B cell (primary cell): ENCODE results near the gene GPR180. TPM values are rescaled to one million over a fixed set of nuclear protein-coding genes. Genes with fewer than 3 reads are reported as not detected.

Experiments used
- ATAC-seq: fragments of 200-7000 bp; cut with Tn5 transposase; one replicate; pipeline ENCODE4 v1.10.0; 2021; ENCODE audit warnings: low read depth, mild to moderate bottlenecking, moderate number of reproducible peaks, moderate library complexity
- CTCF ChIA-PET: fragments of 350-600 bp; sonication (Branson Sonifier 250); formaldehyde crosslinking; loops from one replicate; lab custom pipeline; 2021; ENCODE audit warnings: antibody characterized with exemption, inconsistent platforms; lab: Charles Lee
- POLR2A ChIA-PET: fragments of 350-600 bp; sonication (Branson Sonifier 250); formaldehyde crosslinking; loops from one replicate; lab custom pipeline; 2021; ENCODE audit warnings: antibody characterized with exemption; lab: Charles Lee
- DNase-seq: peaks from one replicate; pipeline ENCODE4 v3.0.0; 2013
- H2AFZ ChIP-seq: 2 replicates; pipeline ENCODE4 v1.6.1; 2012; ENCODE audit warnings: mild to moderate bottlenecking, low read depth, low read length; ENCODE audit not compliant: insufficient read depth, poor library complexity, severe bottlenecking
- H3K27ac ChIP-seq, 2 donors: 1 replicate in 1 of 2; 2 replicates in 1 of 2; pipeline ENCODE4 v1.5.1; 2012 to 2013; ENCODE audit warnings: low read length in 2 of 2, mild to moderate bottlenecking in 2 of 2, moderate library complexity in 1 of 2
- H3K27me3 ChIP-seq, 4 experiments: fragments of 200-600 bp in 1 of 4; sonication (generic) in 1 of 4; replicated peaks in 1 of 4; 1 replicate in 2 of 4; 2 replicates in 2 of 4; pipeline versions ENCODE4 v1.6.1 to v1.7.0; 2013 to 2016; ENCODE audit warnings: low read length in 3 of 4, mild to moderate bottlenecking in 2 of 4, mixed read lengths in 1 of 4, moderate library complexity in 1 of 4; ENCODE audit not compliant: insufficient read depth in 4 of 4, control insufficient read depth in 3 of 4; ENCODE audit errors: control extremely low read depth in 1 of 4
- H3K36me3 ChIP-seq, 2 experiments: replicated peaks in 1 of 2; 1 replicate in 1 of 2; 2 replicates in 1 of 2; pipeline versions ENCODE4 v1.6.1 to v1.7.1; 2013; ENCODE audit warnings: low read length in 1 of 2; ENCODE audit not compliant: insufficient read depth in 2 of 2, control insufficient read depth in 1 of 2; ENCODE audit errors: control extremely low read depth in 1 of 2, extremely low read depth in 1 of 2
- H3K4me1 ChIP-seq, 2 donors: fragments of 200-600 bp in 1 of 2; sonication (generic) in 1 of 2; 1 replicate in 1 of 2; 2 replicates in 1 of 2; pipeline versions ENCODE4 v1.5.1 to v1.6.1; 2013 to 2017; ENCODE audit warnings: low read length in 2 of 2; ENCODE audit not compliant: control insufficient read depth in 2 of 2, insufficient read depth in 2 of 2
- H3K4me2 ChIP-seq: replicated peaks from 2 replicates; pipeline ENCODE3; 2012; ENCODE audit warnings: mild to moderate bottlenecking, low read depth, low read length; ENCODE audit not compliant: poor library complexity, severe bottlenecking
- H3K4me3 ChIP-seq, 5 experiments: fragments of 200-600 bp in 1 of 5; sonication (generic) in 1 of 5; 1 replicate in 3 of 5; 2 replicates in 2 of 5; pipeline versions ENCODE4 v1.5.1 to v1.7.0; 2011 to 2016; ENCODE audit warnings: low read length in 4 of 5, mild to moderate bottlenecking in 4 of 5, low read depth in 2 of 5, control low read depth in 1 of 5, moderate library complexity in 1 of 5; ENCODE audit not compliant: insufficient read depth in 1 of 5; ENCODE audit errors: control extremely low read depth in 1 of 5, extremely low read depth in 1 of 5
- H3K79me2 ChIP-seq: fragments of 200-600 bp; sonication (generic); one replicate; pipeline ENCODE4 v1.6.0; 2016; ENCODE audit warnings: low read length; ENCODE audit not compliant: control insufficient read depth, insufficient read depth
- H3K9ac ChIP-seq: fragments of 200-600 bp; sonication (generic); 2 replicates; pipeline ENCODE4 v1.6.1; 2017; ENCODE audit warnings: mild to moderate bottlenecking, low read length, moderate library complexity
- H3K9me3 ChIP-seq, 3 donors: one replicate each; pipeline versions ENCODE4 v1.6.1 to v1.7.1; 2013; ENCODE audit warnings: low read length in 2 of 3; ENCODE audit not compliant: control insufficient read depth in 2 of 3, insufficient read depth in 1 of 3; ENCODE audit errors: control extremely low read depth in 1 of 3
- H4K20me1 ChIP-seq: 2 replicates; pipeline ENCODE4 v1.6.0; 2012; ENCODE audit warnings: mild to moderate bottlenecking, low read length; ENCODE audit not compliant: insufficient read depth, control insufficient read depth, poor library complexity, severe bottlenecking
- H3K27ac Mint-ChIP-seq: one replicate; pipeline ENCODE4 v1.8.0; 2021; ENCODE audit warnings: mixed read lengths
- H3K27me3 Mint-ChIP-seq: one replicate; pipeline ENCODE4 v1.8.0; 2021; ENCODE audit warnings: mixed read lengths
- H3K4me1 Mint-ChIP-seq: one replicate; pipeline ENCODE4 v1.8.0; 2021; ENCODE audit warnings: mixed read lengths
- H3K4me3 Mint-ChIP-seq: one replicate; pipeline ENCODE4 v1.8.0; 2021; ENCODE audit warnings: mixed read lengths
- H3K9me3 Mint-ChIP-seq: one replicate; pipeline ENCODE4 v1.8.0; 2022; ENCODE audit warnings: mixed read lengths; ENCODE audit not compliant: insufficient read depth
- CTCF ChIP-seq: fragments of 200-600 bp; IDR thresholded peaks from one replicate; pipeline ENCODE4 v1.8.0; 2022; ENCODE audit warnings: antibody characterized with exemption, mild to moderate bottlenecking
- EZH2 ChIP-seq: IDR thresholded peaks from 2 replicates; pipeline ENCODE4 v1.6.1; 2012; ENCODE audit warnings: borderline replicate concordance, low read depth, mild to moderate bottlenecking, moderate library complexity, low read length; ENCODE audit not compliant: insufficient read depth, poor library complexity, severe bottlenecking
- WGBS: methylation state at CpG from one replicate; pipeline ENCODE4 v1.1.5; 2013; ENCODE audit warnings: missing lambda C conversion rate; ENCODE audit not compliant: insufficient coverage; 5-methylcytosine and 5-hydroxymethylcytosine counted together
- intact Hi-C: fragments of 100-400 bp; cut with micrococcal nuclease; formaldehyde crosslinking; loops from one replicate; pipeline ENCODE4 v1.10.0; 2022
- polyA plus RNA-seq: library from polyadenylated mRNA; depleted of rRNA; stranded (reverse); fragments of >200 nt; gene quantifications from 2 replicates; pipeline ENCODE4 v1.2.3, GENCODE V29; 2012
- total RNA-seq, 2 donors: library from RNA; stranded (reverse); fragments of 120-200 nt in 1 of 2; gene quantifications; 1 replicate in 1 of 2; 2 replicates in 1 of 2; pipeline versions ENCODE4 v1.2.3 to v1.2.4, GENCODE V29; 2013 to 2022

GPR180 gene
- total and polyA plus RNA-seq, 2 donors (not counting 1 experiment from before 2014, with no cell fraction given): 1.2 to 4.7 TPM

GRCh38 chr13:94556041-94556440, 45.6 kb upstream of the GPR180 start:
- ATAC-seq (no peak), DNase-seq (no peak)
- Histone ChIP-seq H3K27me3 (no peaks in the 10 kb centered on the region), H2AFZ (no peak overlapping the region), H3K4me2 (no peak overlapping the region), H3K9ac (no peak overlapping the region), H3K36me3 (no peaks in the 10 kb centered on the region), H3K4me1 (no peaks in the 10 kb centered on the region), H4K20me1 (no peaks in the 10 kb centered on the region), H3K4me3 (no peak overlapping the region), H3K79me2 (no peaks in the 10 kb centered on the region), H3K27ac (no peak overlapping the region), H3K9me3 (no peaks in the 10 kb centered on the region)
- no CpG with 5 or more reads among the region's 1 CpG for WGBS
- no peak for TF ChIP-seq CTCF
- TF ChIP-seq EZH2: no peak
- intact Hi-C loops: no loop called here
- peaks cover 6% of the 10 kb centered on the region for H3K4me1 Mint-ChIP-seq
- POLR2A ChIA-PET: no interaction called here
- no peaks in the 10 kb centered on the region for H3K9me3 Mint-ChIP-seq
- no peak overlapping the region for H3K27ac Mint-ChIP-seq
- no peak overlapping the region for H3K4me3 Mint-ChIP-seq
- no peaks in the 10 kb centered on the region for H3K27me3 Mint-ChIP-seq
- CTCF ChIA-PET: interaction anchor here (0.9 to 1.2 kb wide), 2 partner anchors 60 to 62 kb away, joined by 3 read pairs; no protein-coding TSS in a partner anchor

- WGBS: 94% methylated on average over 2 of the region's 3 CpGs
- H2AFZ ChIP-seq: no peak overlapping the region
- Mint-ChIP-seq H3K27me3 (no peaks in the 10 kb centered on the region), H3K4me1 (peaks cover 2% of the 10 kb centered on the region), H3K9me3 (no peaks in the 10 kb centered on the region), H3K4me3 (no peak overlapping the region), H3K27ac (no peak overlapping the region)
- H3K36me3 ChIP-seq: no peaks in the 10 kb centered on the region
- no peaks in the 10 kb centered on the region for H4K20me1 ChIP-seq
- ATAC-seq: no peak
- CTCF ChIA-PET: interaction anchor here (0.9 to 1.2 kb wide), 2 partner anchors 60 to 61 kb away, joined by 3 read pairs; no protein-coding TSS in a partner anchor
- no peaks in the 10 kb centered on the region for H3K27me3 ChIP-seq
- H3K9ac ChIP-seq: no peak overlapping the region
- intact Hi-C loops: no loop called here
- no peak overlapping the region for H3K27ac ChIP-seq
- no peaks in the 10 kb centered on the region for H3K9me3 ChIP-seq
- POLR2A ChIA-PET: no interaction called here
- no peak overlapping the region for H3K4me2 ChIP-seq
- H3K4me3 ChIP-seq: no peak overlapping the region
- H3K79me2 ChIP-seq: no peaks in the 10 kb centered on the region
- no peak for DNase-seq
- H3K4me1 ChIP-seq: no peaks in the 10 kb centered on the region
- no peak for TF ChIP-seq CTCF
- no peak for TF ChIP-seq EZH2
Measured at GRCh38 chr13:94556621-94557020, 45.0 kb upstream of the GPR180 start.
